Stimulated activated CD4-positive, alpha-beta T cell treated with anti-CD3 and anti-CD28 coated beads, TNF-alpha, amount 100 ng/mL, for 24 hours (primary cell): ENCODE measurements around the gene HES7.

Source experiments
- DNase-seq, 3 experiments: peaks; one replicate each; pipeline ENCODE4 v3.0.0-alpha.2; 2020; ENCODE audit warnings: low read depth in 3 of 3

HES7 gene

DNA sequence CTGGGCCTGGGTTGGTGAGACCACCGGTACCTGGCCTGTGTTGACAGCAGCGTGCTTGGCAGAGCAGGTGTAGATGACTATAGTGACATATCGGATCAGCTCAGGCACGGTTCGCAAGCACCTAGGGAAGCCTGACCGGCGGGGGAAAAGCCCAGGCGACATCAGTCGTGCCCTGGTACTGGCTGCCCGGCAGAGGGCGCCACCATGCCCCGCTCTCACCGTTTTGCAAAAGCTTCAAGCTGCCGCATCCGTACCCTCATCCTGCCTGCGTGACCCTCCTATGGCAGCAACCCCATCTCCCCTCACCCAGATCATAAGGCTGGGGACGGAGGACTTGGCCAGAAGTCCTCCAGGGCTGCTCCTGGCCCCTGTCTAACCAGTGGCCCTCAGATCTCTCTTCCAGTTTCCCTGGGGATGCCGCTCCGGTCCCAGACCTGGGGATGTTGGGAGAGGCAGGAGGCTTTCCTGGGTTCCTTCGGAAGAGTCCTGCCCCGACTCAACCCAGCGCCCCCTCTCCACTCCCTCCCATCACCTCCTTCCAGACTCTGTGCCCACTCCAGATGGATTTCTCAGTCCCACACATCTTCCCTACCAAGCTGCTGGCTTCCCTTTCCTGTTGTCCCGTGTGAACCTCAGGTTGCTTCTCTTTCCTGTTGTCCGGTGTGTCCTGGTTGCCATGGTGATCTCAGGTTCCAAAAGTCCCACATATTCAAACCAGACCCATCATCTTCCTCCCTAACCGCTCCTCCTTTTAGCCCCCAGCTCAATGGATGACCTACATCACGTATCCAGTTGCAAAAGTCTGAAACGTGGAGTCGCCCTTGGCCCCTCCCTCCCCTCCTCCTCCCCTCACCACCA, 50.0 kb downstream of the HES7 start:
- peak; percentile 72 to 86 (median 73) for DNase-seq

- peak in 1 of 3 experiments; percentile 37 for DNase-seq
Measured at GRCh38 chr17:8072729-8073461, 51.0 kb downstream of the HES7 start.

DNA sequence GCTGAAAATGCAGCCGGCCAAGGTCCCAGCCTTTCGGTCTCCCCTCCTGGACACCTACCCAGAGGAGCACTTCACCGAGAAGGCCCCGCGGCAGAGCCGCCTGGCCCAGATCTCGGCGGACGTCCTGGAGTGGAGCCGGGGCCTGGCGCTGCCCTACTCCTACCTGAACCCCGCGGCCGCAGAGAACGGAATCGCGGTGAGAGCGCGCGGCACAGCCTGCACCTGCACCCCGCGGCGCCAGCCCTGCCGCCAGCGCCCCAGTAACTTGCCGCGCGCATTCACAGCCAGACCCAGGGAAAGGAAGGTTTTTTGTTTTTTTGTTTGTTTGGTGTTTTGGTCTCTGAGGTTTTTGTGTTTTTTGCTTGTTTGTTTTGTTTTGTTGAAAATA, 51.6 kb downstream of the HES7 start:
- DNase-seq: no peak

DNA sequence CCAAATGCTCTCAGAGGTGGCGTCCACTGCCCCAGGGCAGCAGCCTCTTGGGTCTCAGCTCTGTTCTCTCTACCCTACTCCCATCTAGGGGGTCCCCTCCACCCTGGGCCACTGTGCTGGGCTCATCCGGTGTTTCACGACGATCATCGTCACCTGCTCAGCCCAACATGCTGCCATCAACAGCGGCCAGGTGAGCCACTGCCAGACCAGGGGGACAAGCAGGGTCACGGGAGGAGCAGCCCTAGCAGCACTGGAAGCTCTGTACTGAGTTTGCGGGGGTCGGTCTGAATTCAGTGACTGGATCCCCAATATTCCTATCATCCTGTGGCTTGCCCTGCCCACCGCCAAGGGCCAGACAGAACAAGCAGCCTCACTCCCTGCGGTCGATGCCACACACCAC, 52.4 kb downstream of the HES7 start:
- DNase-seq: no peak
